ENCODE data around the gene KCNMB3. TPM values are rescaled to one million over a fixed set of nuclear protein-coding genes. Genes with fewer than 3 reads are reported as not detected.
"Not testable (repeated sequence)": the region's sequence is repeated elsewhere in the genome, so short reads cannot be mapped to it uniquely, and the experiment has no call there.

Gene KCNMB3
- total RNA-seq, 2 experiments from 2014 or later, result 0.58 to 0.70 TPM

DNA sequence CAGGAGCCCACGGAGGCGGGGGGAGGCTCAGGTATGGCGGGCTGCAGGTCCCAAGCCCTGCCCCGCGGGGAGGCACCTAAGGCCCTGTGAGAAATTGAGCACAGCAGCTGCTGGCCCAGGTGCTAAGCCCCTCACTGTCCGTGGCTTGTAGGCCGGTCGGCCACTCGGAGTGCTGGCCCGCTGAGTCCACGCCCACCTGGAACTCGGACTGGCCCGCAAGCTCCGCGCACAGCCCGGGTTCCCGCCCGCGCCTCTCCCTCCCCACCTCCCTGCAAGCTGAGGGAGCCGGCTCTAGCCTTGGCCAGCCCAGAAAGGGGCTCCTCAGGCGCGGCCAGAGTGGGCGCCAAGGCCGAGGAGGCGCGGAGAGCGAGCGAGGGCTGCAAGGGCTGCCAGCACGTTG, 12.2 kb upstream of the KCNMB3 start:
- Histone ChIP-seq H3K9me3 (ENCODE audit: control insufficient read depth in 1 of 2, insufficient read depth in 1 of 2, low read length in 2 of 2) (peaks cover 4 to 6% of the 10 kb centered on the region in 2 experiments), H3K27ac (ENCODE audit: low read depth in 1 of 2, low read length in 2 of 2) (no peak overlapping the region), H3K4me1 (ENCODE audit: insufficient read depth, low read length) (peaks cover 12% of the 10 kb centered on the region), H3K4me3 (ENCODE audit: low read length) (no peak overlapping the region), H3K27me3 (ENCODE audit: control insufficient read depth in 1 of 2, insufficient read depth in 2 of 2, low read length in 2 of 2) (peaks cover 0 to 3% of the 10 kb centered on the region in 2 experiments), H3K36me3 (ENCODE audit: insufficient read depth, low read length) (no peaks in the 10 kb centered on the region)
- Mint-ChIP-seq H3K4me1 (ENCODE audit: low read depth) (peaks cover 12% of the 10 kb centered on the region), H3K36me3 (ENCODE audit: low read depth) (no peaks in the 10 kb centered on the region), H3K27ac (no peak overlapping the region), H3K27me3 (peaks cover 2% of the 10 kb centered on the region), H3K9me3 (peaks cover 4% of the 10 kb centered on the region), H3K4me3 (no peak overlapping the region)
- no peak for DNase-seq
- CTCF ChIA-PET, result no interaction called here
- POLR2A ChIA-PET, result interaction anchor here (3.2 kb wide), 1 partner anchor 115 kb away, joined by 14 read pairs; the partner anchor contains the start of gene PIK3CA
- TF ChIP-seq, protein P1, sequence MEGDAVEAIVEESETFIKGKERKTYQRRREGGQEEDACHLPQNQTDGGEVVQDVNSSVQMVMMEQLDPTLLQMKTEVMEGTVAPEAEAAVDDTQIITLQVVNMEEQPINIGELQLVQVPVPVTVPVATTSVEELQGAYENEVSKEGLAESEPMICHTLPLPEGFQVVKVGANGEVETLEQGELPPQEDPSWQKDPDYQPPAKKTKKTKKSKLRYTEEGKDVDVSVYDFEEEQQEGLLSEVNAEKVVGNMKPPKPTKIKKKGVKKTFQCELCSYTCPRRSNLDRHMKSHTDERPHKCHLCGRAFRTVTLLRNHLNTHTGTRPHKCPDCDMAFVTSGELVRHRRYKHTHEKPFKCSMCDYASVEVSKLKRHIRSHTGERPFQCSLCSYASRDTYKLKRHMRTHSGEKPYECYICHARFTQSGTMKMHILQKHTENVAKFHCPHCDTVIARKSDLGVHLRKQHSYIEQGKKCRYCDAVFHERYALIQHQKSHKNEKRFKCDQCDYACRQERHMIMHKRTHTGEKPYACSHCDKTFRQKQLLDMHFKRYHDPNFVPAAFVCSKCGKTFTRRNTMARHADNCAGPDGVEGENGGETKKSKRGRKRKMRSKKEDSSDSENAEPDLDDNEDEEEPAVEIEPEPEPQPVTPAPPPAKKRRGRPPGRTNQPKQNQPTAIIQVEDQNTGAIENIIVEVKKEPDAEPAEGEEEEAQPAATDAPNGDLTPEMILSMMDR (IDR thresholded peaks at IDR 0.05), result no peak
- ATAC-seq (ENCODE audit: poor library complexity), result no peak
- intact Hi-C loops (cut with DNase I, micrococcal nuclease), result no loop called here

DNA sequence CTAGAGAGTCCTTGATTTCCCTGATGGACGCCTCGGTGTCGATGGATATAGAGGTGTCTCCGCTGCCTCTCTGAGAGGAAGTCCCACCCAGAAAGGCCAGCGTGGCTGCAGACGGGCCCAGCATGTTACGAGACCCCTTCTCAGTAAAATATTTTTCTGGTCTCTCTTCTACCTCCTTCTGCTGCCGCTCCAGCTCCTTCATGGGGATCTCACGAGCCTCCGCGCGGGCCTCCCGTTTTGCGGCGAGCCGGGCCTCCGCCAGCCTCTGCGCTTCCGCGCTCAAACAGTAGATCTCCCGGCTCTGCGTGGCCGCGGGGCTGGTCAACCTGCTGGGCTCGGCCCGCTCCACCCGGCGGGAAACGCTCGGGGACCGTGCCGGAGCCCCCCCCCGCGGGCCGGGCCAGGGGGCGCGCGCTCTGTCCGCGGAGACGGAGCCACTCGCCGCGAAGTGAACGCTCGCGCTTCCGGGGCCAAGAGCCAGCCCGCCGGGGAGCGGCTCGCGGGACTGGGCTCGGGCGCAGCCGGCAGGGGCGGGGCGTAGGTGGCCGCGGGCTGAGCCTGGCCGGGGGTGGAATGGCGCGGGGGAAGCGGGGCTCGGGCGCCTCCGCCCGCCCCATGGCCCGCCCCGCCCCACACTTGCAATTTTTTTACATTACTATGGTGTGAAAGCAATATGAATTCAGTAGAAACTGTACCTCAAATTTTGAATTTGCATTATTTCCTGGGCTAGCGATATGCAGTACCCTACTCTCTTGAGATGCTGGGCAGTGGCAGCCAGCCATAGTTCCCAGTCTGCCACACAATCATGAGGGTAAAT, 10.2 kb upstream of the KCNMB3 start:
- no peak overlapping the region for H3K27ac Mint-ChIP-seq
- intact Hi-C loops (cut with DNase I, micrococcal nuclease), result no loop called here
- POLR2A ChIA-PET, result interaction anchor here (0.7 to 3.2 kb wide), 2 partner anchors 62 to 113 kb away, joined by 3 to 14 read pairs; partner anchors contain the start of genes PIK3CA and ZNF639
- CTCF ChIA-PET, result no interaction called here
- H3K36me3 Mint-ChIP-seq (ENCODE audit: low read depth), result no peaks in the 10 kb centered on the region
- Histone ChIP-seq H3K4me3 (ENCODE audit: low read length) (peak overlapping the region; percentile 61), H3K27ac (ENCODE audit: low read depth in 1 of 2, low read length in 2 of 2) (no peak overlapping the region), H3K36me3 (ENCODE audit: insufficient read depth, low read length) (no peaks in the 10 kb centered on the region), H3K9me3 (ENCODE audit: control insufficient read depth in 1 of 2, insufficient read depth in 1 of 2, low read length in 2 of 2) (peaks cover 4 to 10% of the 10 kb centered on the region in 2 experiments), H3K27me3 (ENCODE audit: control insufficient read depth in 1 of 2, insufficient read depth in 2 of 2, low read length in 2 of 2) (peaks cover 0 to 2% of the 10 kb centered on the region in 2 experiments), H3K4me1 (ENCODE audit: insufficient read depth, low read length) (peaks cover 12% of the 10 kb centered on the region)
- H3K27me3 Mint-ChIP-seq, result no peaks in the 10 kb centered on the region
- peaks cover 4% of the 10 kb centered on the region for H3K9me3 Mint-ChIP-seq
- TF ChIP-seq, protein P1 (IDR thresholded peaks at IDR 0.05), result no peak
- H3K4me1 Mint-ChIP-seq (ENCODE audit: low read depth), result peaks cover 12% of the 10 kb centered on the region
- DNase-seq, result peak; percentile 31 to 85 (median 64)
- peak overlapping the region; percentile 87 for H3K4me3 Mint-ChIP-seq
- ATAC-seq (ENCODE audit: poor library complexity), result peak; percentile 96

DNA sequence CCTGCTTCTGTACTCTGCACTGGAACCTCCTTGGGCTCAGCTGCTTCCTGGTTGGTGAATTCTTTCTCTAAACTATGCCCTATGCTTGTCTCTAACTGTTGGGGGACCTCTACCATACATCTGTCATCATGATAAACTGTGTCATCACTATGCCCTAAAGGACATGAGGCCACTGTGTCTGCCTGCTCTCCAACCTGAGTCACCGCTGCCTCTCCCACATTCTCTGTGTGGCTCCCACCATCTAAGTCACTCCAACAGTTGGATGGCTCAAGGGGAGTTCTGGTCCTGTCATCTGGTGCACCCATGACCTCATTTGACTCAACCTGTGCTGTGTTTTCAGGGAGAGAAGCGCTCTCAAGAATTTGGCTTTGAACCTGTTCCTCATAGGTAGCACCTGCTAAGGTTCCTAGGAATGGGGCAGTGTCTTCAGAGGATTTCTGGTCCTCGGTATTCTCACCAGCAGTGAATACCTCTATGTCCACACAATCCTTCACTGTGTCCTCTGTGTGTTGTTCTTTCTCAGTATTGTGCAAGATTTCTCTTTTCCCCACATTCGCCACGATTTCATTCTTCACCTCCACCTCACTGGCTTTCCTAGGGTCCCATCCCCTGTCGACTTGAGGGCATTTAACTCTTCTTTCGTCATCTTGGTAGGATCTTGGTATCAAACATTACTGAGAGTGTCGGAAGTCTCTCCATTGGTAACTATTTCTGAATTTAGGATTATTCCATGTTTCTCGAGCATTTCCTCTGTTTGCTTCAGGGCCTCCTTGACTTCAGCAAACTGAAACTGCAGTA, 9.2 kb upstream of the KCNMB3 start:
- ATAC-seq (ENCODE audit: poor library complexity); H3K27me3 Mint-ChIP-seq; H3K9me3 Mint-ChIP-seq; H3K36me3 Mint-ChIP-seq (ENCODE audit: low read depth); H3K9me3 ChIP-seq (ENCODE audit: control insufficient read depth in 1 of 2, insufficient read depth in 1 of 2, low read length in 2 of 2); CTCF ChIA-PET; intact Hi-C loops (cut with DNase I, micrococcal nuclease); H3K27me3 ChIP-seq (ENCODE audit: control insufficient read depth in 1 of 2, insufficient read depth in 2 of 2, low read length in 2 of 2); H3K36me3 ChIP-seq (ENCODE audit: insufficient read depth, low read length); DNase-seq; H3K27ac ChIP-seq (ENCODE audit: low read depth in 1 of 2, low read length in 2 of 2): not testable (repeated sequence)
- POLR2A ChIA-PET, result interaction anchor here (3.2 kb wide), 1 partner anchor 112 kb away, joined by 14 read pairs; the partner anchor contains the start of gene PIK3CA
- H3K4me1 Mint-ChIP-seq (ENCODE audit: low read depth), result peaks cover 12% of the 10 kb centered on the region
- peak overlapping the region; percentile 82 for H3K4me3 Mint-ChIP-seq
- H3K4me1 ChIP-seq (ENCODE audit: insufficient read depth, low read length), result peaks cover 12% of the 10 kb centered on the region
- H3K27ac Mint-ChIP-seq, result peak overlapping the region; percentile 32
- peak overlapping the region; percentile 57 for H3K4me3 ChIP-seq (ENCODE audit: low read length)
